ENCODE measurements around the gene CDC14B.
A peak's percentile ranks its signal among the peaks of the same experiment; 100 is the strongest.
"Not testable (repeated sequence)": the region's sequence is repeated elsewhere in the genome, so short reads cannot be mapped to it uniquely, and the experiment has no call there.

Gene CDC14B

DNA sequence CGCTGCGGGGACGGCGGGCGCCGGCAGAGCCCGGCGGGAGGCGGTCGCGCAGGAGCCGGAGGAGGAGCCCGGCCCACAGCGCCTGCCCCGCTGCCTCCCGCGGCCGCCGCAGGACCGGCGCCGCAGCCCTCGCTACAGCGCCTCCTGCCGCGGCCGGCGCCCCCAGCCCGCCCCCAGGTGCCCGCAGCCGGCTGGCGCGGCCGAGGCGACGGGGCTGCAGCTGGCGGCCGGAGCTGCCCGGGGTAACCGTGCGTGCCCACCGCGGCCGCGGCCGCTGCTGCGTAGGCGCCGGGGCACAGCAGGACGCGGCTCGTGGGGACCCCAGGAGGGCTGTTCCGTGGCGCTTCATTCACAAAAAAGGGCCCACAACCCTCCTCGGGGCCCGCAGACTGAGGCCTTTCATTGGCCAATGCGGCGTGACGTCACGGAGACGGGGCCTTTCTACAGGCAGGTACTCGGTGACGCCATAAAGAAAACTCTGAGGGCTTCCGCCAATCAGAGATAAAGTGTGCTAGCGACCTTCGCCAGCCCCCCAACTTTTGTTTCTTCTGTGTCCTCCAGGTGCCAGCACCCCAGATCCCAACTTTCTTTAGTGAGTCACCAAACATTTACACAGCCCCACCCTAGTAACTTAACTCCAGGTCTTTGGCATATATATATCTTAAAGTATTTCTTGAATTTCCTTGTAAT lies at the start of gene CDC14B:
TSS of gene CDC14B (minus strand) at position 353 of the 690 bp plus-strand sequence. CDS start 465 bp downstream, outside the sequence.
- peak; percentile 86 for DNase-seq

DNA sequence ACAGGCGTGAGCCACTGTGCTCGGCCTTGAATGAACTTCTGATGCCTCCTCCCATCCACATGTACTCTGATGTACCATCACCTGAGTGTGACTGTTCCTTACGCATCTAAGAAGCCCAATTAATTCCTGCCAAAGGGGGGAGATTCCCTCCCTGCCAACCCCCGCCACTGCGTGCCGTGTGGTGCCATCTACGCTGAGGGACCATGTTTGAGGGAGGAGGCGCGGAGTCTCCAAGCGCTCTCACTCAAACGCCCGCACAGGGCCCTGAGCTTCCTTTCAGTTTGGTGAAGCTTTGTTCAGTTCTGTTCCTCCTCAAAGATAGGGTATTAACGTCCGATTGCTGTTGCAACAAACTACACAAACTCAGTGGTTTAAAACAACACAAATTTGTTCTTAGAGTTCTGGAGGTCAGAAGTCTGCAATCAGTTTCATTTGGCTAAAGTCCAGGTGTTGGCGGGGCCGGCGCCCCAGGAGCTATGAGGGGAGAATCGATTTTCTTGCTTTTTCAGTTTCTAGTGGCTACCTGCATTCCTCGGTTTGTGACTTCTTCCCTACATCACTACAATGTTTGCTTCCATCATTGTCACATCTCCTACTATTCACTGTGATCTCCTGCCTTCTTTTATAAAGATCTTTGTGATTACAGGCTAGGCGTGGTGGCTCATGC lies 49.4 kb upstream of the CDC14B start:
- no peak for DNase-seq

DNA sequence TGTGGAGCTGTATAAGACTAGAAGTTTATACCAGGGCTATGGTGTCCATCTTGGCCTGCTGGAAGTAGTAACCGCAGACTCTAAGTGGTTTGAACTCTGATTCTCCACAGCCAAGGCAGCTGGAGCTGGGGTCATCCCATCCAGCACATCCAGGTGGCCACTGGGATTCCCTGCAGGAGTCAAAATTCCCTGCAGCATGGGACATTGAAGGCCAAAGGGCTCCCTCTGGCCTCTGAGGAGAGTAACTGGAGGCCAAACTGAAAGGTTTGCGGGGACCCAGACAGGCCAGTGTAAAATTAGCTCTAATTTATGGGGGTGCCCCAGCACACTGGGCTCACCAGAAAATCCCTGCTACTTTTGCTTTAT lies 47.7 kb upstream of the CDC14B start:
- DNase-seq, result no peak

DNA sequence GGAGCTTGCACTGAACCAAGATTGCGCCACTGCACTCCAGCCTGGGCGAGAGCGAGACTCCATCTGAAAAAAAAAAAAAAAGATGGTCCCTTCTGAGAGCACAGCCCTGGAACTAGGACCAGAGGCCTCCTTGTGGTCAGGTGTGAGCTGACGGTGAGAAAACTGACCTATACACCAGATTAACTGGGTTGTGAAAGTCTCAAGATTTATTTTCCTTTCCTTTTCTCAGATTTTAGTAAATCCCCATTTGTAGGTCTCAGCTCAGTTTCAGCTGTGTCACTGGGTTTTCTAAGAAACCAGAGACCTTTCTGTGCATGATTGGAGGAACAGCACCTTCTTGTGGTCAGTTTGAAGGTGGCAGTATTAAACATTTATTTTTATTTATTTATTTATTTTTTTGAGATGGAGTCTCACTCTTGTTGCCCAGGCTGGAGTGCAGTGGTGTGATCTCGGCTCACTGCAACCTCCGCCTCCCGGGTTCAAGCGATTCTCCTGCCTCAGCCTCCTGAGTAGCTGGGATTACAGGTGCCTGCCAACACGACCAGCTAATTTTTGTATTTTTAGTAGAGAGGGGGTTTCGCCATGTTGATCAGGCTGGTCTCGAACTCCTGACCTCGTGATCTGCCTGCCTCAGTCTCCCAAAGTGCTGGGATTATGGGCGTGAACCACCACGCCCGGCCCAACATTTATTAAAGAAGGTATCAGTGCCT lies 47.2 kb upstream of the CDC14B start:
- peak; percentile 33 for DNase-seq

DNA sequence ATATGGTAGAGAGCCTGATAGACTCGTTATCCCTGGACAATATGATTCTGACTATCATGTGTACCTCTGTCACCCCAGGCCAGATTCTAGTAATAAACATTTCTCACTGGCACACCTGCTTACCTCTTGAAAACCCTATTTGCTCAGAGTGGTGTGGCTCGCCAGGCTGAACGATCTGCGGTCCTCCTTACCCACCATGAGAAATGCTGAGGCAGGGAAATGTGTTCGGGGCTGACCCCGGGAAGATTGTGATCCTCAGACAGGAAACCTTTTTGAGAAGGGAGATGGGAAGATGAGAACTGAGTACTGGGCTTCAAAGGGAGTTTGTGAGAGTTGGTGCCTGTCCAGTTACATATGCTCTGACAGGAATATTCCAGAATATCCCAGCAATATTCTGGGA lies 46.1 kb upstream of the CDC14B start:
- DNase-seq, result no peak

DNA sequence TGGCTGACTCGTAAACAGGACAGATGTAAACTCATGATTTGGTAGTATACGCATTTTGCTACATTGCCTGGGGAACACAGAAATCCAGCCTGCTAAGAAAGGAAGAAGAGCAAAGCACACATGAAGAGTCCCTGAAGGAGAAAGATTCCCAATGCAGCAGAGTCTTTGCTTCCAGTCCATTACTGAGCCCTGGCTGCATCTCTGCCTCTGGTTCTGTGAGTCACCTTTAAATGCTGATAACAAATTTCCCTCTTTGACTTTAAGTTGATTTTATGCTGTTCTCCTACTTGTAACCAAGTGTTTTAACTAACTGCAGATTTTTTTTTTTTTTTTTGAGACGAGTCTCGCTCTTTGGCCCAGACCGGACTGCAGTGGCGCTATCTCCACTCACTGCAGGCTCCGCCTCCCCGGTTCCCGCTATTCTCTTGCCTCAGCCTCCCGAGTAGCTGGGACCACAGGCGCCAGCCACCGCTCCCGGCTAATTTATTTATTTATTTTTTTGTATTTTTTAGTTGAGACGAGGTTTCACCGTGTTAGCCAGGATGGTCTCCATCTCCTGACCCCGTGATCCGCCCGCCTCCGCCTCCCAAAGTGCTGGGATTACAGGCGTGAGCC lies 44.0 kb upstream of the CDC14B start:
- DNase-seq, result no peak

DNA sequence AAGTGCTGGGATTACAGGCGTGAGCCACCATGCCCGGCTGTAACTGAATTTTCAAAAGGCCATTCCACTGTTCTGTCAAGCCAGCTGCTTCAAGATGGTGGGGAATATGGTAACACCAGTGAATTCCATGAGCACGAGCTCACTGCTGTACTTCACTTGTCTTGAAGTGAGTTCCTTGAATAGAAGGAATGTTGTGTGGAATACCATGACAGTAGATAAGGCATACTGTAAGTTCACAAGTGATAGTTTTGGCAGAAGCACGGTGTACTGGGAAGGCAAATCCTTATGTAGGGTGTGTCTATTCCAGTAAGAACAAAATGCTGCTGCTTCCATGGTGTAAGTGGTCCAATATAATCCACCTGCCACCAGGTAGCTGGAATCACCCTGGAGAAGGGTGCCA lies 42.1 kb upstream of the CDC14B start:
- no peak for DNase-seq

DNA sequence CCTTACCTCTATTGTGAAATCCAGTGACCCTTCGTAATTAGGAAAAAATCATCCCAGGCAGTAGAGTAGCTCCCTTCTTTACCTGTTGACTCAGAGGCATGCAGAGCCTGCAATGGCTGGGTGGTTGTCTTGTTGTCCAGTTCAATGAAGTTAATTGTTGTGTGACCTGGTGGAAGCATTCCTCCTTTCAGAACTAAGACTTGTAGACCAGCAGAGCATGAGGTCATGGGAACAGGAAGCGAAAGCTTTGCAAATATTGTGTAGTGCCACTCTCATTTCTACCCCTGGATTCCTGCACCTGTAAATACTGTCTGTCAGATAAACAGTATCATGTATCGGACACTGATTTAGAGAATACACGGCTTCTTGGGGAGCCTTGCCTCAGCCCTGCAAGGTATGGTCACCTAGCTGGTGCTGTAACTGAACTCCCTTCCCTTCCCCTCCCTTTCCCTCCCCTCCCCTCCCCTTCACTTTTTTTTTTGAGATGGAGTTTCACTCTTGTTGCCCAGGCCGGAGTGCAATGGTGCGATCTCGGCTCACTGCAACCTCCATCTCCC lies 41.1 kb upstream of the CDC14B start:
- no peak for DNase-seq

DNA sequence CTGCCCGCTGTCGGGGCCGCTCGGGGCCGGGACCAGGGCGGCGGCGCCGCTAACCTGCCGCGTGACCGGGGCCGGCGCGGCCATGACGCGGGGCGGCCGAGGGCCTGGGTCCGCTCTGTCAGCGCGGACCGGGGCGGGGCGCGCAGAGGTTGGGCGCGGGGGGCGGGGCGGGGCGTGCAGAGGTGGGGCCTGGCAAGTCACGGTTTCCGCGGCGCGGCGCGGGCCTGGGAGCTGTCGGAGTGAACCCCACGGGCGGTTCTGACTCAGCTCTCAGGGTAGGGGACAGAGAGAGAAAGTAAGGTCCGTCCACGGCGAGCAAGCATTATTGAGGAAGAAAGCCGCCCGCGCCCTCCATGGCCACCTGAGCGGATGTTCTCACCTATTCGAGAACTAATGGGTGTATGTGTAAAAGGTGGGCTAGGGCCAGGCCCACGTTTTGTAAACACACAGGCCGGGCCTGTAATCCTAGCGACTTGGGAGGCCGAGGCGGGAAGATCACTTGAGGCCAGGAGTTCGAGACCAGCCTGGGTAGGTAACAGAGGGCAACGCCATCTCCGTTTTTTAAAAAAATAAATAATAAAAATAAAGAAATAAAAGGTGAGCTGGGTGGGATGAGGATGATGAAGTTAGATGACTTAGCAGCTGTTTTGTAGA lies 35.7 kb upstream of the CDC14B start, which contains the start of gene PRXL2C:
TSS of gene PRXL2C (minus strand) at position 120 of the 654 bp plus-strand sequence. CDS start at position 84, 36 bp downstream.
- DNase-seq, result peak; percentile 67

DNA sequence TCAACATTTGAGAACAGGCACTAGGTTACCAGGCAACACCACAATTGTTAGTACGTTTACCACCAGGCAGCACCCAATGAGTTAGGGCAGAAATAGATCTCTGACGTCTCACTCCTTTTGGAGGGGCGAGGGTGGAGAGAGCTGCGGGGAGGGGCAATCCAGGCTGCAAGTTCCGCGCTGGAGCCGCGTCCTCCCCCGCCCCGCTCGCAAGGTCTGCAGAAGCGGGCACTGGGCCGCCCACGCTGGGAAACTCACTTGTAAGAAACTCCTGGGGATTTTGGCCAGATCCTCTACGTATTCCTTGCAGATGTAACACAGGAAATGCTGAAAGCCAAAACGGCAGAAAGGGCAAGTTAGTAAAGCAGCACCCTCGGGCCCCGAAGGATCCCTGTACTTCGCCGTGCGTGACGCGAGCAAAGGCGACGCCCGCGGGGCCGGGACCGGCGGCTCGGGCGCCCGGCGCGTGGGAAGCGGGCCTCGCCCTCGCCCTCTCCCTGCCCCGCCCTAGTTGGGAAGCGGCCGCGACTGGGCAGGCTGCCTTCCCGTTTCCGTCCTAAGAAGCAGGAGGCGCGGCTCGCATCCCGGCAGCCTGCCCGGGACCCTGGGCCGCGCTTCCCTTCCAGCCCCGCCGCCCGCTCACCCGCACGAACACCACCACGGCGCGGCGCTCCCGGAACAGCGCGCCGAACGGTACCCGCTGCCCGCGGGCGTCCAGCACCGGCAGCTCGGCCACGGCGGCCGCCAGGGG lies 35.0 kb upstream of the CDC14B start:
- peak; percentile 76 for DNase-seq

DNA sequence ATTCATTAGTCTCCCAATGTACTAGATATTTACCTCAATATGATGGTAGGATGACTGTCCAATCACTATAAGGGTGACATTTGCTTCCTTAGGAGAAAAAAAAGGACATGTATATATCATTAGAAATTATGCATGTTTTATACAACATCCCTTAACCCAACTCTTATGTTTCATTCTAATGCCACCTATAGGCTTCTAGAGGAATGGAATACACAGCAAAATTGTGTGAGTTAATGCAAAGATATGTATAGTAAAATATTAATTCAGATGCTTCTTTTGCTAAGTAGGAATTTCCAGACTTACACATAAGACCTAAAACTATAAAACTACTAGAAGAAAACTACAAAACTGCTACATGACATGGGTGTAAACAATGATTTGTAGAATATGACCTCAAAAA lies 32.0 kb upstream of the CDC14B start:
- DNase-seq, result peak; percentile 26

DNA sequence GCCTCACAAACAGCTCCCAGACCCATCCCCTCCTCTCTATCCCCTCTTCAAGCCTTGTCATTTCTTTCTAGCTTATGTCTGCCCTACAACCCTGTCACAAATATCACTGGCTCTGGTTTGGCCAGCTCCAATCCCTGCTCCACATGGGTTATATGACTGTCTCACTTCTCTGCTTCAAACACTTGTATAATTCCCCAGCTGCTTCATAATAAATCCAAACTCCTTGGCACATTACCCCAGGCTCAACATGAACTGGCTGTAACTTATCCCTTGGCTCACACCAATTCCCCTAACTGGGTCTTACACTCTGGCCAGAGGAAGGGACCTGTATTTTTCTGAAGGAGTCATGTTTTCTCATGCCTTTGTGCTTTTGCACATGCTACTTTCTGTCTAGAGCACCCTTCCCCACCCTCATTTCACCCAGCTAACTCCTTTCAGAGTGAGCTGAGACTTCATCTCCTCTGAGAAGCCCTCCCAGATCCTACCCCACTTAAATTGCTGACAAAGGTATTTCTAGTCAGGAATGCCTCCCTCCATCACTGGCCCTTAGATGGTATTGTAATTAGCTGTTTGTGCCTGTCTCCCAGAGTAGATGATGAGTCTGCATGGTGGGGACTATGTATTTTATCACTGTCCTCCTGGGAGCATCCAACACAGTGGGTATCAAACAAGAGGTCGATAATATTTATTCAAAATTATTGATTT lies 30.1 kb upstream of the CDC14B start:
- DNase-seq, result no peak

DNA sequence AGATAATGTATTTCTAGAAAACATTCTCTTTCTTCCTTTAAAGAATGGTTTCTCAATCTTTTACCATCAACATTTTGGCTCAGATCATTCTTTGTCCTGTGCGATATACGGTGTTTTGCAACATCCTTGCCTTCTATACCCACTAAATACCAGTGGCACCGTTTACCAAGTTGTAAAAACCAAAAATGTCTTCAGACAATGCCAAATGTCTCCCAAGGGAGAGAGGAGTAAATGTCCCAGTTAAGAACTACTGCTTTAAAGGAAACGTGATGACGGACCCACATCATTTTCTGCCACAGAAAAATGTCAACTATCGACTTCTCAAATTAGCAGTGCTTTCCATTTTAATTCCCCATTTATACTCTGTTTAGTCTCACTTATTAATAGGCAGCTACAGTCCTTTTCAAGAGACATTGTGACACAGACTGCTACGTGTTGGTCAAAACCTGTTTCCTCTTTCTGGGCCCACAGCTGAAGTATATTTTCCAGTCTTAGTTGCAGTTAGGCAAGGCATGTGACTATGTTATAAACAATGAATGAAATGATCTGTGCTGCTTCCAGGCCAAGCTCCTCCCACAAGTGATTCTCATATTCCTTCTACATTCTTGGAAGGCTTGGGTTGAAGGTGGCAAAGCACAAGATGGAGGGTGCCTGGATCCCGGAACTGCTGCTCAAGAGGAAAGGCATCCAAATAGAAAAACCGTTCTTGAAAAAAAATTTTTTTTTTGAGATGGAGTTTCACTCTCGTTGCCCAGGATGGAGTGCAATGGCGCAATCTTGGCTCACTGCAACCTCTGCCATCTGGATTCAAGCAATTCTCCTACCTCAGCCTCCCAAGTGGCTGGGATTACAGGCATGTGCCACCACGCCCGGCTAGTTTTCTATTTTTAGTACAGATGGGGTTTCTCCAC lies 26.7 kb upstream of the CDC14B start:
- DNase-seq, result no peak

DNA sequence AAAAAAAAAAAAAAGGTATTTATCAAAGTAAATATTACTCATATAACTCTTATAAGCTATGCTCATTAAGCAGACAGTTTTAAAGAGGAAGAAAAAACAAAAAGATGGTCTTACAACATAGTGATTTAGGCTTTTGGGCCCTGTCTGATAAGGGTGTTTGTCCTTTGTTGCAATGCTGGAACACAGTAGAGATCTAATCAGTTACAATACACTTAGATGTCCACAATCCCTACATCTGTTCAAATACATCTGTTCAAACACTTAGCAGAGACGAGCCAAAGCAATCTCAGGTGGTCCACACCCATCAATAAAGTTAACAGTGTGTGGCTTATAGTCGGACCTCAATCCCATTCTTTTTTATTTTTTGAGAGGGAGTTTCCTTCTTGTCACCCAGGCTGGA lies 24.5 kb upstream of the CDC14B start:
- DNase-seq, result no peak

DNA sequence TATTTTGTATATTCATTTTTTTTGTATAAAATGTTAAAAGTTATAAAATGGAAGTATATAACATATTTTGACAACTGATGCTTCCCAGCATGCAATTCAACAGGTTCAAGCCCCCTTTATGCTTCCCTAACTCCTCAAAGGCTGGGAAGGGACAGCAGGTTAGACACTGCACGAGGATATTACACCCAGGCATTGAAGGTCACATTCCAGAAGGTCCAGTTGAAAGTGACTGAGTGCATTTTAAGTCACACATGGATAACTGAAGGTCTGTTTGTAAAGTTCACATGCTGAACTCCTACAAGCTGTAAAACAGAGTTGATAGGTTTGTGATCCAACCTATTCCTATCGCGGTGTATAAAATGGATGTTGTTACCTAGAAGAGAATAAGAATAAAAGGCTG lies 21.9 kb upstream of the CDC14B start:
- DNase-seq, result no peak

DNA sequence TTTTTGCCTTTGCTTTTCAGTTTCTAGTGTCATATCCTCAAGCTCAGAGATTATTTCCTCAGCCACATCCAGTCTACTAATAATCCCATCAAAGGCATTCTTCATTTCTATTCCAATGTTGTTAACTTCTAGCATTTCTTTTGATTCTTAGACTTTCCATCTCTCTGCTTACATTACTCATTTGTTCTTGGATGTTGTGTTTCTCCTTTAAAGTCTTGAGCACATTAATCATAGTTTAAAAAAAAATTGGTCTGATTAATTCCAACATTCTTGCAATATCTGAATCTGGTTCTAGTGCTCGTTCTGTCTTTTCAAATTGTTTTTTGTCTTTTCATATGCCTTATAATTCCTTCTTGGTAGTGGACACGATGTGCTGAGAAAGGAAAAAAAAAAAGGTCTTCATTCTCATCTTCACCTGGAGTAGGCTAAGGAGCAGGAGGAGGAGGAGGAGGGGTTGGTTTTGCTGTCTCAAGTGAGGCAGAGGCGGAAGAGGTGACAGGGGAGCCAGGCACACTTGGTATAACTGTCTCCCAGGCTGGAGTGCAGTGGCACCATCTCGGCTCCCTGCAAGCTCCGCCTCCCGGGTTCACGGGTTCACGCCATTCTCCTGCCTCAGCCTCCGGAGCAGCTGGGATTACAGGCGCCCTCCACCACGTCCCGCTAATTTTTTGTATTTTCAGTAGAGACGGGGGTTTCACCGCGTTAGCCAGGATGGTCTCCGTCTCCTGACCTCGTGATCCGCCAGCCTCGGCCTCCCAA lies 19.1 kb upstream of the CDC14B start:
- no peak for DNase-seq

DNA sequence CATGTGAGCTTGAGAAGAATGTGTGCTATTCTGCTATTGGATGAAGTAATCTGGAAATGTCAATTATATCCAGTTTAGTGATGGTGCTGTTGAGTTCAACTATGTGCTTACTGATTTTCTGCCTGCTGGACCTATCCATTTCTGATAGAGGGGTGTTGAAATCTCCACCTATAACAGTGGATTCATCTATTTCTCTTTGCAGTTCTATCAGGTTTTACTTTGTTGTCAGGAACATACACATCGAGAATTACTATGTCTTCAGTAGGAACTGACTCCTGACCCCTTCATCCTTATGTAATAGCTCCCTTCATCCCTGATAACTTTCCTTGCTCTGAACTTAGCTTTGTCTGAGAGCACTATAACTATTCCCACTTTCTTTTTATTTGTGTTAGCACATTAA lies 16.7 kb upstream of the CDC14B start:
- no peak for DNase-seq

DNA sequence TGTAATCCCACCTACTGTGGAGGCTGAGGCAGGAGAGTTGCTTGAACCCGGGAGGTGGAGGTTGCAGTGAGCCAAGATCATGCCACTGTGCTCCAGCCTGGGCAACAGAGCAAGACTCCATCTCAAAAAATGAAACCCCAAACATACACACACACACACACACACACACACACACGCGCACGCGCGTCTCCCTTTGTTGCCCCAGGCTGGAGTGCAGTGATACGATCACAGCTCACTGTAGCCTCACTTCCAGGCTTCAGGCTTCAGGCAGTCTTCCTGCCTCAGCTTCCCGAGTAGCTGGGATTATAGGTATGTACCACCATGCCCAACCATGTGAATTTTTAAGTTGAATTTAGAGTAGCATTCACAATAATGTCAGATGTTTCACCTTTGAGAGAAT lies 13.9 kb upstream of the CDC14B start:
- DNase-seq, result not testable (repeated sequence)

DNA sequence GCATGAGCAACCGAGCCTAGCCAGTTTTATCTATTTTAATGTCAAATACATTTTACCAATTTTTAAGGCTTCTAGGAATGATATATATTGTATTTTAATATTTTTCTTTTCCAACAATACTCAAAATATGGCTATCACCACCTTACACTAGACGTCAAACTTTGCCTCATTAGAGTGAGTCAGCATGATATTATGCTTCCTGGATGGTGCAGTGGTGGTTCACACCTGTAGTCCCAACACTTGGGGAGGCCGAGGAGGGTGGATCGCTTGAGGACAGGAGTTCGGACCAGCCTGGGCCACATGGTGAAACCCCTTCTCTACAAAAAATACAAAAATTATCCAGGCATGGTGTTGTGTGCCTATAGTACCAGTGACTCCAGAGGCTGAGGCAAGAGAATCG lies 7.3 kb upstream of the CDC14B start:
- no peak for DNase-seq
